Loucy (cell line): ENCODE results near the gene LCN15.

Experiments
- H2AFZ ChIP-seq: fragments of 200-600 bp; sonication (generic); 2 replicates; pipeline ENCODE4 v1.6.0; 2016; ENCODE audit warnings: antibody characterized with exemption, mild to moderate bottlenecking, low read length, moderate library complexity
- H3F3A ChIP-seq: fragments of 200-600 bp; 2 replicates; pipeline ENCODE4 v1.6.0; 2016; ENCODE audit warnings: antibody characterized with exemption, low read depth, mild to moderate bottlenecking
- H3K27me3 ChIP-seq: fragments of 200-600 bp; sonication (generic); 2 replicates; pipeline ENCODE4 v1.6.1; 2014; ENCODE audit warnings: low read length, mild to moderate bottlenecking; ENCODE audit not compliant: insufficient read depth, poor library complexity, severe bottlenecking
- H3K36me3 ChIP-seq: fragments of 200-600 bp; sonication (generic); 2 replicates; pipeline ENCODE4 v1.6.1; 2016; ENCODE audit warnings: low read length; ENCODE audit not compliant: insufficient read depth
- H3K4me1 ChIP-seq: fragments of 200-600 bp; sonication (generic); 2 replicates; pipeline ENCODE4 v1.5.1; 2014; ENCODE audit warnings: low read length, mild to moderate bottlenecking; ENCODE audit not compliant: insufficient read depth, poor library complexity, severe bottlenecking
- H3K4me2 ChIP-seq: fragments of 200-600 bp; sonication (generic); 2 replicates; pipeline ENCODE4 v1.6.0; 2014; ENCODE audit warnings: antibody characterized with exemption, low read length, low read depth, mild to moderate bottlenecking; ENCODE audit not compliant: poor library complexity, severe bottlenecking
- H3K4me3 ChIP-seq: fragments of 200-600 bp; sonication (generic); 2 replicates; pipeline ENCODE4 v1.5.1; 2014; ENCODE audit warnings: low read length, mild to moderate bottlenecking, mixed read lengths; ENCODE audit not compliant: poor library complexity, severe bottlenecking
- H3K79me2 ChIP-seq: fragments of 200-600 bp; sonication (generic); 2 replicates; pipeline ENCODE4 v1.6.1; 2014; ENCODE audit warnings: low read length; ENCODE audit not compliant: insufficient read depth
- H3K9ac ChIP-seq: fragments of 200-600 bp; sonication (generic); 2 replicates; pipeline ENCODE4 v1.6.0; 2014; ENCODE audit warnings: mild to moderate bottlenecking, low read depth, low read length, moderate library complexity; ENCODE audit not compliant: poor library complexity, severe bottlenecking
- H3K9me2 ChIP-seq: fragments of 200-600 bp; sonication (generic); replicated peaks from 2 replicates; pipeline ENCODE4 v1.6.1; 2016; ENCODE audit warnings: low read depth, low read length, mixed read lengths
- H3K9me3 ChIP-seq: fragments of 200-600 bp; sonication (generic); 2 replicates; pipeline ENCODE4 v1.6.1; 2014; ENCODE audit warnings: mild to moderate bottlenecking, antibody characterized with exemption, low read length, low read depth; ENCODE audit not compliant: insufficient read depth
- H4K20me1 ChIP-seq: fragments of 200-600 bp; sonication (generic); 2 replicates; pipeline ENCODE4 v1.6.0; 2014; ENCODE audit warnings: antibody characterized with exemption, low read length, mild to moderate bottlenecking; ENCODE audit not compliant: insufficient read depth, poor library complexity, severe bottlenecking
- CTCF ChIP-seq: fragments of 200-600 bp; sonication (generic); conservative IDR thresholded peaks from 2 replicates; pipeline ENCODE4 v1.5.1; 2014; ENCODE audit warnings: mild to moderate bottlenecking, antibody characterized with exemption, low read length
- EZH2phosphoT487 ChIP-seq: fragments of 200-600 bp; IDR thresholded peaks from 2 replicates; pipeline ENCODE4 v1.6.1; 2018; ENCODE audit warnings: antibody characterized with exemption, mild to moderate bottlenecking, moderate library complexity, borderline replicate concordance

The LCN15 gene

GRCh38 chr9:136743639-136744211 is 20.6 kb downstream of the LCN15 start:
- Histone ChIP-seq H3K9me2 (no peaks in the 10 kb centered on the region), H3K79me2 (no peaks in the 10 kb centered on the region), H3F3A (no peaks in the 10 kb centered on the region), H2AFZ (no peak overlapping the region), H3K4me1 (no peaks in the 10 kb centered on the region), H3K4me2 (no peak overlapping the region), H4K20me1 (no peaks in the 10 kb centered on the region), H3K4me3 (no peak overlapping the region), H3K27me3 (no peaks in the 10 kb centered on the region), H3K9ac (no peak overlapping the region), H3K36me3 (no peaks in the 10 kb centered on the region), H3K9me3 (no peaks in the 10 kb centered on the region)
- TF ChIP-seq EZH2phosphoT487 (no peak), CTCF (no peak)

- Histone ChIP-seq H3K4me3 (no peak within 1 kb of the TSS), H3K4me1 (no peaks in the 10 kb centered on the region), H2AFZ (no peak within 1 kb of the TSS), H3K9me2 (no peaks in the 10 kb centered on the region), H3K79me2 (no peaks in the 10 kb centered on the region), H3K36me3 (no peaks in the 10 kb centered on the region), H3K27me3 (no peaks in the 10 kb centered on the region), H3K4me2 (no peak within 1 kb of the TSS), H3K9ac (no peak within 1 kb of the TSS), H3K9me3 (no peaks in the 10 kb centered on the region), H4K20me1 (no peaks in the 10 kb centered on the region), H3F3A (no peaks in the 10 kb centered on the region)
- TF ChIP-seq EZH2phosphoT487 (no peak), CTCF (peak; percentile 25; the same call in 1 of the 2 replicates)
Measured at GRCh38 chr9:136742591-136743391, 21.5 kb downstream of the LCN15 start, which contains the start of gene LCN10. LCN10 (minus strand) TSS chr9:136742940; CDS start chr9:136742903, 37 bp downstream.

GRCh38 chr9:136741883-136742571 is 22.3 kb downstream of the LCN15 start:
- H2AFZ ChIP-seq: no peak overlapping the region
- H3K4me2 ChIP-seq: no peak overlapping the region
- no peak for TF ChIP-seq CTCF
- no peak for TF ChIP-seq EZH2phosphoT487
- H3K79me2 ChIP-seq: no peaks in the 10 kb centered on the region
- H3K9ac ChIP-seq: no peak overlapping the region
- no peaks in the 10 kb centered on the region for H3F3A ChIP-seq
- H3K9me2 ChIP-seq: no peaks in the 10 kb centered on the region
- H3K4me1 ChIP-seq: no peaks in the 10 kb centered on the region
- H4K20me1 ChIP-seq: no peaks in the 10 kb centered on the region
- H3K27me3 ChIP-seq: no peaks in the 10 kb centered on the region
- H3K9me3 ChIP-seq: no peaks in the 10 kb centered on the region
- H3K4me3 ChIP-seq: no peak overlapping the region
- no peaks in the 10 kb centered on the region for H3K36me3 ChIP-seq
